Lung (tissue), 12 donors: ENCODE measurements around the gene EPG5. TPM values are rescaled to one million over a fixed set of nuclear protein-coding genes. Genes with fewer than 3 reads are reported as not detected.
"Not testable (repeated sequence)": the region's sequence is repeated elsewhere in the genome, so short reads cannot be mapped to it uniquely, and the experiment has no call there.

ENCODE experiments used
- ATAC-seq: fragments of 200-7000 bp; cut with Tn5 transposase; one replicate; pipeline ENCODE4 v1.9.1; 2020; ENCODE audit warnings: moderate number of reproducible peaks; ENCODE audit not compliant: insufficient read depth, low FRiP score
- DNase-seq, 3 donors: peaks; one replicate each; pipeline ENCODE4 v3.0.0-alpha.2; 2013 to 2017
- H3K27ac ChIP-seq, 2 donors: one replicate each; pipeline ENCODE4 v1.5.1; 2013; ENCODE audit warnings: mild to moderate bottlenecking in 2 of 2, moderate library complexity in 2 of 2, control low read depth in 1 of 2, inconsistent platforms in 1 of 2, low read depth in 1 of 2, low read length in 1 of 2
- H3K27me3 ChIP-seq, 3 donors: one replicate each; pipeline ENCODE4 v1.5.1; 2013; ENCODE audit warnings: low read length in 2 of 3; ENCODE audit not compliant: control insufficient read depth in 3 of 3, insufficient read depth in 3 of 3
- H3K36me3 ChIP-seq, 4 donors: one replicate each; pipeline ENCODE4 v1.5.1; 2013; ENCODE audit warnings: low read length in 4 of 4, mild to moderate bottlenecking in 1 of 4, moderate library complexity in 1 of 4; ENCODE audit not compliant: control insufficient read depth in 4 of 4, insufficient read depth in 4 of 4
- H3K4me1 ChIP-seq, 5 donors: one replicate each; pipeline ENCODE4 v1.5.1; 2013; ENCODE audit warnings: low read length in 5 of 5, mild to moderate bottlenecking in 2 of 5, moderate library complexity in 1 of 5; ENCODE audit not compliant: control insufficient read depth in 5 of 5, insufficient read depth in 5 of 5
- H3K4me3 ChIP-seq: one replicate; pipeline ENCODE4 v1.5.1; 2013; ENCODE audit warnings: mild to moderate bottlenecking, control low read depth, moderate library complexity
- H3K9ac ChIP-seq, 2 donors: one replicate each; pipeline ENCODE4 v1.5.1; 2013; ENCODE audit warnings: low read length in 2 of 2, control low read depth in 1 of 2; ENCODE audit not compliant: insufficient read depth in 1 of 2
- H3K9me3 ChIP-seq, 4 donors: one replicate each; pipeline ENCODE4 v1.5.1; 2013; ENCODE audit warnings: low read length in 3 of 4, mild to moderate bottlenecking in 1 of 4, moderate library complexity in 1 of 4; ENCODE audit not compliant: control insufficient read depth in 4 of 4, insufficient read depth in 3 of 4
- CTCF ChIP-seq: IDR thresholded peaks from 2 replicates; pipeline ENCODE4 v1.5.1; 2012; ENCODE audit warnings: mild to moderate bottlenecking; ENCODE audit errors: control extremely low read depth, extremely low read depth
- WGBS, 2 donors: extraction: QIAGEN DNeasy Blood & Tissue Kit; methylation state at CpG; one replicate each; pipeline ENCODE4 v1.1.7; 2013; 5-methylcytosine and 5-hydroxymethylcytosine counted together
- polyA plus RNA-seq, 2 donors: library from polyadenylated mRNA; stranded (reverse); fragments of 200-250 nt; gene quantifications; one replicate each; pipeline ENCODE4 v1.2.1, GENCODE V29; 2013
- total RNA-seq, 2 donors: library from RNA; depleted of rRNA in 1 of 2; stranded (reverse); fragments of >200 nt in 1 of 2; gene quantifications; one replicate each; pipeline ENCODE4 v1.2.1, GENCODE V29; 2014 to 2021
- donor health status: control.
- donor health status: control.
- donor health status: Bipolar disorder and iron deficiency.
- donor health status: healthy.
- donor health status: DM: yes; HTN: yes; CAD: no.

The EPG5 gene
- total and polyA plus RNA-seq, 4 donors, result 7.0 to 64.5 (median 20.9) TPM

GRCh38 chr18:45993438-45993837 is 26.3 kb upstream of the EPG5 start:
- Histone ChIP-seq H3K4me1 (peaks cover 0 to 1% (median 0%) of the 10 kb centered on the region in 5 donors), H3K9me3 (peaks cover 0 to 1% (median 0%) of the 10 kb centered on the region in 4 donors), H3K36me3 (no peaks in the 10 kb centered on the region), H3K27ac (no peak overlapping the region), H3K27me3 (no peaks in the 10 kb centered on the region), H3K9ac (no peak overlapping the region), H3K4me3 (no peak overlapping the region)
- no peak for ATAC-seq
- WGBS, 2 donors, result 77% methylated on average over 4 of the region's 4 CpGs
- DNase-seq, result no peak
- no peak for TF ChIP-seq CTCF

DNA sequence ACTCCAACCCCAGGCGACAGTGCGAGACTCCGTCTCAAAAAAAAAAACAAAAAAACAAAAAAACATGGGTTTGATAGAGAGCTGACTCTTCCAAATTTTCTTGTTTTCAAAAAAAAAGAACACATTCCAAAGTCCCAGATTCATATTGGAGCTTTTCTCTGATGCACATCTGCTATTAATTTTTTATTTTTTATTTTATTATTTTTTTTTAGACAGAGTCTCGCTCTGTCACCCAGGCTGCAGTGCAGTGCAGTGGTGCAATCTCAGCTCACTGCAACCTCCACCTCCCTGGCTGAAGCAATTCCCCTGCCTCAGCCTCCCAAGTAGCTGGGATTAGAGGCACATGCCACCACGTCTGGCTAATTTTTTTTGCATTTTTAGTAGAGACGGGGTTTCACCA is 25.4 kb upstream of the EPG5 start:
- H3K27me3 ChIP-seq, H3K36me3 ChIP-seq, H3K4me3 ChIP-seq, DNase-seq, H3K9ac ChIP-seq, H3K27ac ChIP-seq, H3K9me3 ChIP-seq, H3K4me1 ChIP-seq, ATAC-seq: not testable (repeated sequence)
- 89 to 90% methylated on average over 6 of the region's 6 CpGs for WGBS, 2 donors

- Histone ChIP-seq H3K9me3 (peaks cover 0 to 1% (median 0%) of the 10 kb centered on the region in 4 donors), H3K27ac (no peak overlapping the region), H3K36me3 (peaks cover 0 to 3% (median 0%) of the 10 kb centered on the region in 4 donors), H3K4me3 (no peak overlapping the region), H3K27me3 (no peaks in the 10 kb centered on the region), H3K4me1 (no peaks in the 10 kb centered on the region), H3K9ac (no peak overlapping the region)
- TF ChIP-seq CTCF, result no peak
- ATAC-seq, result no peak
- WGBS, 2 donors, result 87 to 94% methylated on average over 3 of the region's 3 CpGs
- no peak for DNase-seq
These were observed 24.7 kb upstream of the EPG5 start for GRCh38 chr18:45991788-45992187.

DNA sequence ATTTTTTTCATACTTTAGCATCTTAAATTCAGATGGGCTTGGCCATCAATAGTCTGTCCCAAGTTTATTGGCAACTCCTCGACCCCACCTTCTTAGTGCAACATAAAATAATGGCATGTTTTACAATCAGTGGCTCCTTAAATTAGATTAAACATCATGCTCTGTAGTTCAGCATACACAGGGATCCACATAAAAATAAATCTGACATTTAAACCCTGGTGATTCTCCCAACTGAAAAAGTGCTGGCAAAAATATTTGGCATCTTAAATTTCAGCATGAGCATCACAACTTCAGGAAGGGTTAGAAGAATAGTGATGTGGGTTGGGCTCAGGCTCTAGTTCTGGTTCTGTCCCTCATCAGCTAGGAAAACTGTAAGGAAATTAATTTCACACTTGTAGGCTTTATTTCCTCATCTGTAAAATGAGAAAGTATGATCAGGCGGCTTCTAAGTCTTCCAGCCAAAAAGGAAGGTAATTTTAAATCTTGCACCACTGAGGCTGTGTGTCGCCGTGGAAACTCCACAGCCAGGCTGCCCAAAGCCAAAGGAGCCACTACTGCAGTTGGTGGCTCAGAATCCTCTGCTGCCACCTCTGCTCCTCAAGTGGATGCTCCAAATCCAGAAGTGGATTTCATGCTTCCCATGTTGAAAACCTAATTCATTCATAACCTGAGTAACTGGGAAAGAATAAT is 17.6 kb upstream of the EPG5 start:
- DNase-seq (no peak), ATAC-seq (no peak)
- H3K27ac ChIP-seq, result no peak overlapping the region
- WGBS, 2 donors, result 65 to 83% methylated on average over 4 of the region's 4 CpGs
- H3K27me3 ChIP-seq, result no peaks in the 10 kb centered on the region
- no peak overlapping the region for H3K9ac ChIP-seq
- peaks cover 0 to 3% (median 0%) of the 10 kb centered on the region in 4 donors for H3K36me3 ChIP-seq
- TF ChIP-seq CTCF, result no peak
- no peaks in the 10 kb centered on the region for H3K9me3 ChIP-seq
- H3K4me3 ChIP-seq, result no peak overlapping the region
- H3K4me1 ChIP-seq, result no peaks in the 10 kb centered on the region
